ENCODE data around the gene KRTAP12-3. TPM values are rescaled to one million over a fixed set of nuclear protein-coding genes. Genes with fewer than 3 reads are reported as not detected.
"Not testable (repeated sequence)": the region's sequence is repeated elsewhere in the genome, so short reads cannot be mapped to it uniquely, and the experiment has no call there.

The KRTAP12-3 gene
- total RNA-seq: not detected
- polyA plus RNA-seq: not detected

GRCh38 chr21:44657635-44658540 is at the start of gene KRTAP12-3:
Gene KRTAP12-3 (plus strand): TSS chr21:44657932. CDS start chr21:44657980, 48 bp downstream.
- Histone ChIP-seq H3K4me3 (ENCODE audit: low read depth, low read length) (no peak within 1 kb of the TSS), H3K36me3 (ENCODE audit: insufficient read depth) (no peaks in the 10 kb centered on the region), H3K4me1 (ENCODE audit: insufficient read depth) (no peaks in the 10 kb centered on the region), H3K27ac (ENCODE audit: low read depth) (peak within 1 kb of the TSS; percentile 0)
- 75% methylated on average over 26 of the region's 26 CpGs for WGBS
- no peak for DNase-seq (ENCODE audit: extremely low spot score)

- H3K27ac ChIP-seq (ENCODE audit: low read depth): no peak overlapping the region
- H3K4me3 ChIP-seq (ENCODE audit: low read depth, low read length): no peak overlapping the region
- no peak for DNase-seq (ENCODE audit: extremely low spot score)
- H3K36me3 ChIP-seq (ENCODE audit: insufficient read depth): no peaks in the 10 kb centered on the region
- no peaks in the 10 kb centered on the region for H3K4me1 ChIP-seq (ENCODE audit: insufficient read depth)
Measured at GRCh38 chr21:44609193-44609592, 48.5 kb upstream of the KRTAP12-3 start.

- H3K27ac ChIP-seq (ENCODE audit: low read depth); H3K4me3 ChIP-seq (ENCODE audit: low read depth, low read length); H3K4me1 ChIP-seq (ENCODE audit: insufficient read depth); H3K36me3 ChIP-seq (ENCODE audit: insufficient read depth); DNase-seq (ENCODE audit: extremely low spot score): not testable (repeated sequence)
- 92% methylated on average over 7 of the region's 7 CpGs for WGBS
Measured at GRCh38 chr21:44610157-44610843, 47.4 kb upstream of the KRTAP12-3 start.

- no peak for DNase-seq (ENCODE audit: extremely low spot score)
- H3K4me1 ChIP-seq (ENCODE audit: insufficient read depth): no peaks in the 10 kb centered on the region
- WGBS: 85% methylated on average over 4 of the region's 4 CpGs
- no peaks in the 10 kb centered on the region for H3K36me3 ChIP-seq (ENCODE audit: insufficient read depth)
- no peak overlapping the region for H3K27ac ChIP-seq (ENCODE audit: low read depth)
- no peak overlapping the region for H3K4me3 ChIP-seq (ENCODE audit: low read depth, low read length)
Measured at GRCh38 chr21:44611551-44611950, 46.2 kb upstream of the KRTAP12-3 start.

- 87% methylated on average over 8 of the region's 8 CpGs for WGBS
- DNase-seq (ENCODE audit: extremely low spot score): no peak
Measured at GRCh38 chr21:44612029-44612486, 45.7 kb upstream of the KRTAP12-3 start, which contains the start of gene KRTAP10-8. Gene KRTAP10-8 (plus strand): TSS chr21:44612079. CDS start chr21:44612101, 22 bp downstream.

GRCh38 chr21:44612669-44613229 is 45.0 kb upstream of the KRTAP12-3 start:
- H3K4me1 ChIP-seq (ENCODE audit: insufficient read depth): no peaks in the 10 kb centered on the region
- no peak overlapping the region for H3K27ac ChIP-seq (ENCODE audit: low read depth)
- no peak for DNase-seq (ENCODE audit: extremely low spot score)
- no peaks in the 10 kb centered on the region for H3K36me3 ChIP-seq (ENCODE audit: insufficient read depth)
- H3K4me3 ChIP-seq (ENCODE audit: low read depth, low read length): no peak overlapping the region
- WGBS: 79% methylated on average over 13 of the region's 13 CpGs

More at GRCh38 chr21:44612029-44612486, 45.7 kb upstream of the KRTAP12-3 start, which contains the start of gene KRTAP10-8:
- H3K4me3 ChIP-seq (ENCODE audit: low read depth, low read length): no peak within 1 kb of the TSS
- H3K27ac ChIP-seq (ENCODE audit: low read depth): no peak within 1 kb of the TSS
- no peaks in the 10 kb centered on the region for H3K4me1 ChIP-seq (ENCODE audit: insufficient read depth)
- H3K36me3 ChIP-seq (ENCODE audit: insufficient read depth): no peaks in the 10 kb centered on the region

GRCh38 chr21:44613386-44614155 is 44.2 kb upstream of the KRTAP12-3 start:
- WGBS: 88% methylated on average over 26 of the region's 26 CpGs
- Histone ChIP-seq H3K4me3 (ENCODE audit: low read depth, low read length) (no peak overlapping the region), H3K36me3 (ENCODE audit: insufficient read depth) (no peaks in the 10 kb centered on the region), H3K27ac (ENCODE audit: low read depth) (no peak overlapping the region), H3K4me1 (ENCODE audit: insufficient read depth) (no peaks in the 10 kb centered on the region)
- no peak for DNase-seq (ENCODE audit: extremely low spot score)

GRCh38 chr21:44614161-44614631 is 43.5 kb upstream of the KRTAP12-3 start:
- Histone ChIP-seq H3K36me3 (ENCODE audit: insufficient read depth) (no peaks in the 10 kb centered on the region), H3K27ac (ENCODE audit: low read depth) (no peak overlapping the region), H3K4me3 (ENCODE audit: low read depth, low read length) (no peak overlapping the region), H3K4me1 (ENCODE audit: insufficient read depth) (no peaks in the 10 kb centered on the region)
- 75% methylated on average over 20 of the region's 20 CpGs for WGBS
- DNase-seq (ENCODE audit: extremely low spot score): no peak

GRCh38 chr21:44614961-44615391 is 42.8 kb upstream of the KRTAP12-3 start:
- Histone ChIP-seq H3K4me1 (ENCODE audit: insufficient read depth) (no peaks in the 10 kb centered on the region), H3K4me3 (ENCODE audit: low read depth, low read length) (no peak overlapping the region), H3K36me3 (ENCODE audit: insufficient read depth) (no peaks in the 10 kb centered on the region), H3K27ac (ENCODE audit: low read depth) (no peak overlapping the region)
- no peak for DNase-seq (ENCODE audit: extremely low spot score)
- WGBS: 89% methylated on average over 28 of the region's 28 CpGs

GRCh38 chr21:44615466-44615865 is 42.3 kb upstream of the KRTAP12-3 start:
- no peaks in the 10 kb centered on the region for H3K36me3 ChIP-seq (ENCODE audit: insufficient read depth)
- H3K4me1 ChIP-seq (ENCODE audit: insufficient read depth): no peaks in the 10 kb centered on the region
- WGBS: 63% methylated on average over 8 of the region's 8 CpGs
- no peak overlapping the region for H3K4me3 ChIP-seq (ENCODE audit: low read depth, low read length)
- no peak for DNase-seq (ENCODE audit: extremely low spot score)
- H3K27ac ChIP-seq (ENCODE audit: low read depth): no peak overlapping the region

- Histone ChIP-seq H3K36me3 (ENCODE audit: insufficient read depth) (no peaks in the 10 kb centered on the region), H3K4me1 (ENCODE audit: insufficient read depth) (no peaks in the 10 kb centered on the region), H3K27ac (ENCODE audit: low read depth) (no peak overlapping the region), H3K4me3 (ENCODE audit: low read depth, low read length) (no peak overlapping the region)
- WGBS: 72% methylated on average over 17 of the region's 17 CpGs
- DNase-seq (ENCODE audit: extremely low spot score): no peak
Measured at GRCh38 chr21:44615911-44616590, 41.7 kb upstream of the KRTAP12-3 start.

GRCh38 chr21:44616591-44616926 is 41.2 kb upstream of the KRTAP12-3 start:
- H3K4me3 ChIP-seq (ENCODE audit: low read depth, low read length): no peak overlapping the region
- DNase-seq (ENCODE audit: extremely low spot score): no peak
- no peak overlapping the region for H3K27ac ChIP-seq (ENCODE audit: low read depth)
- no peaks in the 10 kb centered on the region for H3K4me1 ChIP-seq (ENCODE audit: insufficient read depth)
- no peaks in the 10 kb centered on the region for H3K36me3 ChIP-seq (ENCODE audit: insufficient read depth)
- WGBS: 73% methylated on average over 16 of the region's 16 CpGs

All from urinary bladder (tissue), 4 donors.